ENCODE measurements around the gene PARP3. TPM values are rescaled to one million over a fixed set of nuclear protein-coding genes. Genes with fewer than 3 reads are reported as not detected.
"Not testable (repeated sequence)": the region's sequence is repeated elsewhere in the genome, so short reads cannot be mapped to it uniquely, and the experiment has no call there.

The PARP3 gene
- total and polyA plus RNA-seq, 2 of the 8 experiments (the other 6 are each of a cell fraction or from before 2014, with no cell fraction given): 1.3 to 1.6 TPM

DNA sequence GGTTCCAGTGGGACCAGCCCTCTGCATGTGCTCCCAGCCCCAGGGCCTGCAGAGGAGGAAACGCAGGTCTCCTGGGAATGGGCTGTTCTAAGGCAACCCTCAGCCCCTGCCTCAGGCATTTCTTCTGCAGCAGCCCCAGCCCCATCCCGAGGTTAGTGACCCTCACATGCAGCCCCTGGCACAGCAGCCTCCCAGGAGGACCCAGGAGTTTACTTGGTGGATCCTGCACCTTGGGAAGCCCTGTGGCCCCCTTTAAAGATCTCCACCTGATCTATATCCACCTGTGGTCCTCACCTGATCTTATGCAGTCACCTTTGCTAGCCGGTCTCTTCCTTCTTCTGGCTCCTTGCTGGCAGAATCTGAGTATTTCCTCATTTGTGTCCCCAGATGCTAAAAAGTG lies 13.2 kb upstream of the PARP3 start:
- H3K18ac ChIP-seq (ENCODE audit: extremely low read depth, low read length); H2AK5ac ChIP-seq (ENCODE audit: low read depth, low read length); H2BK12ac ChIP-seq (ENCODE audit: low read depth, low read length); H3K27ac ChIP-seq (ENCODE audit: low read depth, low read length); H2BK120ac ChIP-seq (replicated peaks; ENCODE audit: low read depth, low read length); H3K14ac ChIP-seq (ENCODE audit: insufficient read length); H3K23me2 ChIP-seq (ENCODE audit: low read depth, low read length); H2BK15ac ChIP-seq (ENCODE audit: low read length); H3K79me2 ChIP-seq (ENCODE audit: control insufficient read depth in 1 of 2, insufficient read depth in 2 of 2, low read length in 2 of 2); H3K4me3 ChIP-seq (ENCODE audit: extremely low read depth in 1 of 4, insufficient read depth in 2 of 4, low read depth in 3 of 4, low read length in 4 of 4); H4K91ac ChIP-seq (replicated peaks; ENCODE audit: insufficient read length, low read length); H3K4me2 ChIP-seq (ENCODE audit: insufficient read depth in 1 of 2, low read depth in 2 of 2, low read length in 2 of 2); H4K8ac ChIP-seq (ENCODE audit: extremely low read depth, insufficient read depth, low read length); H3K23ac ChIP-seq (ENCODE audit: insufficient read length); H3K79me1 ChIP-seq (ENCODE audit: low read depth, low read length); H4K5ac ChIP-seq (ENCODE audit: insufficient read length, low read depth, low read length); H3K4ac ChIP-seq (replicated peaks; ENCODE audit: insufficient read length, low read depth, low read length); FAIRE-seq; H3K9me3 ChIP-seq (ENCODE audit: insufficient read depth in 2 of 2, low read depth in 1 of 2, low read length in 1 of 2); DNase-seq (ENCODE audit: low read depth in 1 of 2, low spot score in 2 of 2); H2BK20ac ChIP-seq (ENCODE audit: low read length); H3K27me3 ChIP-seq (replicated peaks in 1 of 4; ENCODE audit: control insufficient read depth in 3 of 4, extremely low read depth in 1 of 4, insufficient read depth in 3 of 4, low read length in 3 of 4); H2BK5ac ChIP-seq (ENCODE audit: low read depth, low read length); H3K4me1 ChIP-seq (replicated peaks in 1 of 4; ENCODE audit: control insufficient read depth in 3 of 4, insufficient read depth in 4 of 4, low read length in 3 of 4); H3K9ac ChIP-seq (replicated peaks in 1 of 4; ENCODE audit: extremely low read depth in 1 of 4, low read depth in 3 of 4, low read length in 3 of 4); H3K56ac ChIP-seq (replicated peaks; ENCODE audit: insufficient read length, low read depth, low read length); H2AFZ ChIP-seq (ENCODE audit: low read length): not testable (repeated sequence)
- peaks cover 0 to 11% of the 10 kb centered on the region in 2 experiments for H4K20me1 ChIP-seq (replicated peaks in 1 of 2; ENCODE audit: control insufficient read depth in 1 of 2, insufficient read depth in 2 of 2, low read length in 2 of 2)
- ChIA-PET POLR2A (ENCODE audit: partially characterized antibody) (interaction anchor here (1.0 to 2.4 kb wide), 3 partner anchors 10 to 54 kb away, joined by 3 to 7 read pairs (median 3); partner anchors contain the start of genes ACY1 and RRP9), CTCF (ENCODE audit: partially characterized antibody) (interaction anchor here (0.6 to 1.1 kb wide), 2 partner anchors 45 to 815 kb away, joined by 3 read pairs; partner anchors contain the start of gene ABHD14B)
- H3K36me3 ChIP-seq (ENCODE audit: control insufficient read depth in 2 of 4, insufficient read depth in 4 of 4, low read length in 3 of 4): peaks cover 4 to 12% (median 9%) of the 10 kb centered on the region in 4 experiments; a peak in 5 of 8 replicates
- WGBS, 2 experiments (ENCODE audit: extremely low coverage in 1 of 2, insufficient coverage in 1 of 2, insufficient read length in 1 of 2, insufficient replicate concordance in 2 of 2, low coverage in 1 of 2, low lambda C conversion rate in 2 of 2, missing lambda C conversion rate in 1 of 2): 83% methylated on average over 3 of the region's 3 CpGs; no CpG with 5 or more reads in 1 of the 2 experiments
